Liver (tissue), 2 donors: ENCODE results near the gene ECT2.

ENCODE experiments used
- CTCF ChIP-seq: fragments of 150-350 bp; IDR thresholded peaks from 2 replicates; pipeline ENCODE4 v1.5.1; 2017; ENCODE audit warnings: improper control_type of control experiment, low read depth, low read length; ENCODE audit not compliant: missing input control
- MAX ChIP-seq: IDR thresholded peaks from 2 replicates; pipeline ENCODE4 v1.6.1; 2016; ENCODE audit warnings: antibody characterized with exemption
- donor health status: healthy.

GRCh38 chr3:172787019-172787418 is 36.5 kb downstream of the ECT2 start:
- no peak for TF ChIP-seq MAX
- no peak for TF ChIP-seq CTCF
